OCI-LY7 (cell line): ENCODE data around the gene GOLGA5. TPM values are rescaled to one million over a fixed set of nuclear protein-coding genes. Genes with fewer than 3 reads are reported as not detected.
"Not testable (repeated sequence)": the region's sequence is repeated elsewhere in the genome, so short reads cannot be mapped to it uniquely, and the experiment has no call there.

Experiments
- BruUV-seq: library from RNA; stranded (reverse); fragments of 400-500 nt; replicated peaks from 2 replicates; lab custom pipeline; 2021; lab: Mats Ljungman, UMichigan
- CTCF ChIA-PET: fragments of 300-600 bp; sonication (Branson Sonifier 250); formaldehyde crosslinking; loops from one replicate; lab custom pipeline; 2022; ENCODE audit warnings: antibody characterized with exemption; ENCODE audit not compliant: unreplicated experiment; lab: Charles Lee
- POLR2A ChIA-PET: fragments of 300-600 bp; sonication (Branson Sonifier 250); formaldehyde crosslinking; loops from one replicate; lab custom pipeline; 2022; ENCODE audit warnings: antibody characterized with exemption; lab: Charles Lee
- DNase-seq: peaks from one replicate; pipeline ENCODE4 v3.0.0-alpha.2; 2015; ENCODE audit warnings: low spot score
- H2AFZ ChIP-seq: fragments of 200-600 bp; sonication (generic), shearing (Covaris generic); 2 replicates; pipeline ENCODE4 v1.6.1; 2014; ENCODE audit warnings: mild to moderate bottlenecking, antibody characterized with exemption, low read length, moderate library complexity
- H3K27ac ChIP-seq: fragments of 200-600 bp; sonication (generic); 2 replicates; pipeline ENCODE4 v1.5.1; 2014; ENCODE audit warnings: mixed run types, low read depth, mild to moderate bottlenecking, moderate library complexity, low read length, inconsistent platforms; ENCODE audit not compliant: poor library complexity, severe bottlenecking
- H3K36me3 ChIP-seq: fragments of 200-600 bp; sonication (generic); 2 replicates; pipeline ENCODE4 v1.6.1; 2014; ENCODE audit warnings: mild to moderate bottlenecking, antibody characterized with exemption, low read length, moderate library complexity, mixed read lengths; ENCODE audit not compliant: insufficient read depth
- H3K4me1 ChIP-seq: fragments of 200-600 bp; sonication (generic); 2 replicates; pipeline ENCODE4 v1.5.1; 2014; ENCODE audit warnings: mild to moderate bottlenecking, low read length; ENCODE audit not compliant: insufficient read depth, poor library complexity, severe bottlenecking
- H3K4me2 ChIP-seq: fragments of 200-600 bp; sonication (generic); 2 replicates; pipeline ENCODE4 v1.6.1; 2014; ENCODE audit warnings: mild to moderate bottlenecking, low read length
- H3K4me3 ChIP-seq: fragments of 200-600 bp; sonication (generic); 2 replicates; pipeline ENCODE4 v1.5.1; 2014; ENCODE audit warnings: mild to moderate bottlenecking, low read depth, low read length; ENCODE audit not compliant: poor library complexity, severe bottlenecking
- H3K79me2 ChIP-seq: fragments of 200-600 bp; sonication (generic); 2 replicates; pipeline ENCODE4 v1.6.1; 2016; ENCODE audit warnings: low read depth, mild to moderate bottlenecking, low read length, moderate library complexity, mixed read lengths; ENCODE audit not compliant: insufficient read depth
- H3K9me2 ChIP-seq: fragments of 200-600 bp; sonication (generic); 2 replicates; pipeline ENCODE4 v1.6.1; 2016; ENCODE audit warnings: mild to moderate bottlenecking, low read length, mixed read lengths; ENCODE audit not compliant: insufficient read depth
- H3K9me3 ChIP-seq: fragments of 200-600 bp; sonication (generic); 2 replicates; pipeline ENCODE4 v1.6.1; 2014; ENCODE audit warnings: mild to moderate bottlenecking, mixed run types, low read length, mixed read lengths
- H4K20me1 ChIP-seq: fragments of 200-600 bp; sonication (generic); 2 replicates; pipeline ENCODE4 v1.6.1; 2014; ENCODE audit warnings: mild to moderate bottlenecking, antibody characterized with exemption, low read length, moderate library complexity, mixed read lengths; ENCODE audit not compliant: insufficient read depth
- CTCF ChIP-seq: fragments of 200-600 bp; sonication (generic); conservative IDR thresholded peaks from 2 replicates; pipeline ENCODE4 v1.5.1; 2014; ENCODE audit warnings: mild to moderate bottlenecking, antibody characterized with exemption, low read length, moderate library complexity, mixed read lengths
- EZH2phosphoT487 ChIP-seq: fragments of 200-600 bp; sonication (generic); IDR thresholded peaks from 2 replicates; pipeline ENCODE4 v1.6.1; 2018; ENCODE audit warnings: low read depth, borderline replicate concordance, mild to moderate bottlenecking, mixed run types, antibody characterized with exemption, low read length, moderate library complexity, mixed read lengths
- intact Hi-C: fragments of 100-400 bp; cut with micrococcal nuclease; formaldehyde crosslinking; loops from one replicate; pipeline ENCODE4 v1.10.0; 2022; ENCODE audit not compliant: unreplicated experiment
- total RNA-seq, 2 experiments: library from RNA; depleted of rRNA in 1 of 2; stranded (reverse); fragments of >200 nt in 1 of 2; shearing (Covaris generic) in 1 of 2; gene quantifications; 2 replicates each; pipeline ENCODE4 v1.2.3, GENCODE V29; 2014 to 2022

Gene GOLGA5
- total RNA-seq, 2 experiments from 2014 or later = 13.3 to 19.8 TPM

GRCh38 chr14:92770484-92770883 lies 23.6 kb upstream of the GOLGA5 start:
- no peaks in the 10 kb centered on the region for H3K36me3 ChIP-seq
- H3K9me2 ChIP-seq = no peaks in the 10 kb centered on the region
- no TSS peak for BruUV-seq
- H3K4me2 ChIP-seq = no peak overlapping the region
- H3K9me3 ChIP-seq = no peaks in the 10 kb centered on the region
- H4K20me1 ChIP-seq = no peaks in the 10 kb centered on the region
- TF ChIP-seq CTCF (no peak), EZH2phosphoT487 (no peak)
- DNase-seq = no peak
- H3K79me2 ChIP-seq = no peaks in the 10 kb centered on the region
- H3K4me1 ChIP-seq = peaks cover 24% of the 10 kb centered on the region
- peak overlapping the region; percentile 43; the same call in 1 of the 2 replicates for H2AFZ ChIP-seq
- ChIA-PET POLR2A (interaction anchor here (0.7 to 0.8 kb wide), 2 partner anchors 11 to 231 kb away, joined by 3 to 5 read pairs; no protein-coding TSS in a partner anchor), CTCF (no interaction called here)
- intact Hi-C loops = no loop called here
- no peak overlapping the region for H3K27ac ChIP-seq
- no peak overlapping the region for H3K4me3 ChIP-seq

- ChIA-PET POLR2A (interaction anchor here (0.7 kb wide), 2 partner anchors 24 to 108 kb away, joined by 3 to 4 read pairs; no protein-coding TSS in a partner anchor), CTCF (no interaction called here)
- no peaks in the 10 kb centered on the region for H4K20me1 ChIP-seq
- no peak for DNase-seq
- 0 out of 2 replicates have a peak overlapping the region, but pooled peaks have one; percentile 44 for H3K4me2 ChIP-seq
- intact Hi-C loops = no loop called here
- H3K36me3 ChIP-seq = no peaks in the 10 kb centered on the region
- H2AFZ ChIP-seq = peak overlapping the region; percentile 60; the same call in 1 of the 2 replicates
- H3K4me3 ChIP-seq = no peak overlapping the region
- peaks cover 25% of the 10 kb centered on the region for H3K4me1 ChIP-seq
- TF ChIP-seq EZH2phosphoT487 (no peak), CTCF (no peak)
- BruUV-seq = no TSS peak
- no peak overlapping the region for H3K27ac ChIP-seq
- no peaks in the 10 kb centered on the region for H3K79me2 ChIP-seq
- no peaks in the 10 kb centered on the region for H3K9me3 ChIP-seq
- H3K9me2 ChIP-seq = no peaks in the 10 kb centered on the region
Observed at GRCh38 chr14:92774572-92774971, 19.5 kb upstream of the GOLGA5 start.

- H3K36me3 ChIP-seq, H3K79me2 ChIP-seq, H3K9me2 ChIP-seq, CTCF ChIA-PET, H4K20me1 ChIP-seq, intact Hi-C loops, H3K4me3 ChIP-seq, BruUV-seq, H3K9me3 ChIP-seq: not testable (repeated sequence)
- DNase-seq = peak; percentile 54
- POLR2A ChIA-PET = interaction anchor here (1.0 to 1.5 kb wide), 3 partner anchors 16 to 94 kb away, joined by 3 to 4 read pairs (median 3); no protein-coding TSS in a partner anchor
- H3K27ac ChIP-seq = peak overlapping the region; percentile 31
- H3K4me1 ChIP-seq = peaks cover 25% of the 10 kb centered on the region
- H2AFZ ChIP-seq = peak overlapping the region; percentile 60; the same call in 1 of the 2 replicates
- H3K4me2 ChIP-seq = peak overlapping the region; percentile 44
Observed at GRCh38 chr14:92775292-92775691, 18.8 kb upstream of the GOLGA5 start.

- H4K20me1 ChIP-seq, H3K27ac ChIP-seq, H3K36me3 ChIP-seq, intact Hi-C loops, H3K4me3 ChIP-seq, BruUV-seq, H3K9me2 ChIP-seq, CTCF ChIA-PET, H3K9me3 ChIP-seq, H3K79me2 ChIP-seq: not testable (repeated sequence)
- H2AFZ ChIP-seq = peak overlapping the region; percentile 74; the same call in 1 of the 2 replicates
- H3K4me1 ChIP-seq = peaks cover 25% of the 10 kb centered on the region
- H3K4me2 ChIP-seq = 0 out of 2 replicates have a peak overlapping the region, but pooled peaks have one; percentile 17
- peak; percentile 66 for DNase-seq
- POLR2A ChIA-PET = interaction anchor here (0.8 kb wide), 2 partner anchors 9 to 31 kb away, joined by 3 to 4 read pairs; partner anchors contain the start of gene LGMN
Observed at GRCh38 chr14:92778868-92779565, 15.1 kb upstream of the GOLGA5 start.
